OCI-LY3 (cell line): ENCODE measurements around the gene SKA1.

Experiments
- CTCF ChIP-seq: fragments of 200-600, 300-600 bp; sonication (generic); IDR thresholded peaks from 2 replicates; pipeline ENCODE4 v1.5.1; 2014; ENCODE audit warnings: antibody characterized with exemption, low read length, low read depth
- EZH2phosphoT487 ChIP-seq: fragments of 200-600 bp; shearing (Covaris generic); IDR thresholded peaks from 2 replicates; pipeline ENCODE4 v1.6.1; 2018; ENCODE audit warnings: antibody characterized with exemption, mixed run types, low read depth

GRCh38 chr18:50409236-50409635 lies 34.4 kb downstream of the SKA1 start:
- TF ChIP-seq CTCF: no peak
- TF ChIP-seq EZH2phosphoT487: no peak
